Endodermal cell (in vitro differentiated cells): Measurements from ENCODE around the gene QSOX2. TPM values are rescaled to one million over a fixed set of nuclear protein-coding genes. Genes with fewer than 3 reads are reported as not detected.

ENCODE experiments used
- DNase-seq: peaks from one replicate; pipeline ENCODE4 v3.0.0-alpha.2; 2017
- H3K27ac ChIP-seq: 2 replicates; pipeline ENCODE4 v1.5.1; 2013; ENCODE audit warnings: mild to moderate bottlenecking, low read depth, low read length, moderate library complexity
- H3K27me3 ChIP-seq: 2 replicates; pipeline ENCODE4 v1.6.1; 2013; ENCODE audit warnings: mild to moderate bottlenecking, low read length, moderate library complexity; ENCODE audit not compliant: insufficient read depth, control insufficient read depth, poor library complexity, severe bottlenecking
- H3K36me3 ChIP-seq: 2 replicates; pipeline ENCODE4 v1.7.0; 2013; ENCODE audit warnings: mild to moderate bottlenecking, low read length, moderate library complexity; ENCODE audit not compliant: control insufficient read depth, insufficient read depth
- H3K4me1 ChIP-seq: one replicate; pipeline ENCODE4 v1.7.0; 2013; ENCODE audit warnings: low read length; ENCODE audit not compliant: control insufficient read depth, insufficient read depth
- H3K4me3 ChIP-seq: 2 replicates; pipeline ENCODE4 v1.5.1; 2013; ENCODE audit warnings: mild to moderate bottlenecking, low read length, moderate library complexity
- H3K9ac ChIP-seq: 2 replicates; pipeline ENCODE4 v1.6.1; 2013; ENCODE audit warnings: mild to moderate bottlenecking, low read length, moderate library complexity; ENCODE audit not compliant: poor library complexity, severe bottlenecking; ENCODE audit errors: extremely low read depth
- H3K9me3 ChIP-seq: 2 replicates; pipeline ENCODE4 v1.6.1; 2013; ENCODE audit warnings: mild to moderate bottlenecking, low read length, moderate library complexity; ENCODE audit not compliant: control insufficient read depth
- H3K27ac Mint-ChIP-seq: 2 replicates; pipeline ENCODE4 v1.8.0; 2020; ENCODE audit warnings: mixed read lengths
- H3K27me3 Mint-ChIP-seq: 2 replicates; pipeline ENCODE4 v1.8.0; 2021; ENCODE audit warnings: mild to moderate bottlenecking, mixed read lengths; ENCODE audit not compliant: insufficient read depth
- H3K36me3 Mint-ChIP-seq: 2 replicates; pipeline ENCODE4 v1.8.0; 2020; ENCODE audit warnings: low read depth, mixed read lengths
- H3K4me1 Mint-ChIP-seq: 2 replicates; pipeline ENCODE4 v1.8.0; 2020; ENCODE audit warnings: mixed read lengths
- H3K4me3 Mint-ChIP-seq: 2 replicates; pipeline ENCODE4 v1.8.0; 2020; ENCODE audit warnings: mild to moderate bottlenecking, moderate library complexity, mixed read lengths
- H3K9me3 Mint-ChIP-seq: 2 replicates; pipeline ENCODE4 v1.8.0; 2020; ENCODE audit warnings: mild to moderate bottlenecking, mixed read lengths
- CTCF ChIP-seq: fragments of 200-600 bp; sonication (generic); conservative IDR thresholded peaks from 2 replicates; pipeline ENCODE4 v1.5.0; 2021; ENCODE audit warnings: antibody characterized with exemption, mild to moderate bottlenecking
- WGBS, 2 experiments: methylation state at CpG; one replicate each; pipeline versions ENCODE4 v1.1.5 to v1.1.7; 2013; ENCODE audit warnings: missing lambda C conversion rate in 2 of 2, mixed read lengths in 1 of 2; ENCODE audit not compliant: insufficient coverage in 1 of 2, insufficient read length in 1 of 2; 5-methylcytosine and 5-hydroxymethylcytosine counted together
- total RNA-seq, 2 donors: library from RNA; stranded (reverse); fragmentation: NEBNext Ultra II Directional in 1 of 2; extraction: Animal tissue kit (Norgen Biotek cat#: 25700) in 1 of 2; gene quantifications; 2 replicates in 1 of 2; 3 replicates in 1 of 2; pipeline ENCODE4 v1.2.1, GENCODE V29; 2021

QSOX2 gene
- total RNA-seq, 2 donors from 2014 or later, result 22.0 to 26.3 TPM

DNA sequence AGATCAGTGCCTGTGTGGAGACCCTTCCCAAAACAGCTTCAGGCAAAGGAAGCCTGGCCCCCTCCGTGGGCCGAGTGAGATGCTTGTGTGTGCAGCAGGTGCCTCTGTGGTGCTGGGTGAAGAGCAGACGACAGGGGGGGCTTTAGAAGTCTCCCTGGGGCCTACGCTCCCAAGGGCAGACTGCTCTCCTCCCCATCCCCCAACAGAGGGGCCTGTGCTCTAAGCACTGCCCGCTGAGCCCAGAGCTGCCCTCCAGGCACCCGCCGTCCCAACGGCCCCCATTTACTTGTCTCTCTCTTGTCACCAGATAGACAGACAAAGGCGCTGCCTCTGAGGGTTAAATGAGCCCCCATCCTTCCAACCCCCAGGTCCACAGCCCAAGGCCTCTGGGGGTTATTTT, 38.0 kb downstream of the QSOX2 start:
- H3K27ac ChIP-seq, result no peak overlapping the region
- no peak overlapping the region for H3K27ac Mint-ChIP-seq
- H3K36me3 ChIP-seq, result no peaks in the 10 kb centered on the region
- no peaks in the 10 kb centered on the region for H3K4me1 ChIP-seq
- WGBS, 2 experiments, result 90 to 93% methylated on average over 2 to 9 of the region's 9 CpGs
- DNase-seq, result no peak
- H3K9me3 ChIP-seq, result no peaks in the 10 kb centered on the region
- TF ChIP-seq CTCF, result no peak
- H3K9me3 Mint-ChIP-seq, result no peaks in the 10 kb centered on the region
- H3K4me3 Mint-ChIP-seq, result no peak overlapping the region
- H3K27me3 ChIP-seq, result peaks cover 34% of the 10 kb centered on the region
- no peak overlapping the region for H3K4me3 ChIP-seq
- H3K4me1 Mint-ChIP-seq, result no peaks in the 10 kb centered on the region
- peaks cover 21% of the 10 kb centered on the region for H3K27me3 Mint-ChIP-seq
- H3K36me3 Mint-ChIP-seq, result peaks cover 7% of the 10 kb centered on the region
- no peak overlapping the region for H3K9ac ChIP-seq

DNA sequence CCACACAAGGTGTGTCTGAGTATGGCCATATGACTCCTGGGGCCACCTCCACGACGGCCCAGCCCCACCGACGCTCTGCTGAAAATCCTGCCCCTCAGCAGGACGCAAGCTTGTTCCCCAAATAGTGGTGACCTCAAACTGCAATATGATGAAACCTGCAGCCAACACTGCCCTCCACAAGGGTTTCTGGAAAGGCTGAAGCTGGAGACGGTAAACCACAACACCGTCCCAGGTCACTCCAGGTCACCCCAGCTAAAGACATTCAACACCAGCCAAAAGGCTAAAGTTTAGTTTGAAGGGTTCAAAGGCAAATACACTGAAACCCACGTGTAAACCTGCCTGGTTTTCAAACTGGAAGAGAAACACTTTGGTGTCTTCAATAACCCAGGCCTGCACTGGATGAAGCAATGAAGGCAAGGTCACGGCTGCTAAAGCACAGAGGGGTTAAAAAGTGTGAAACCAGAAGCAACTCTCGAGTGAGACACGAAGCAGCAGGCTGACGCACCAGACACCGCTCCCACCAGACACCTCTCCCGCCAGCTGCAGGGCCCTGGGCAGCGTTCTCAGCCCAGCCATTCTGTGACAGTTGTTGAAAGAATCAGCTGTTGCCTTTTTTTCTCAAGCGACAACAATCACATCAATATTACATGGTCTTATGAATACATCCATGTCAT, 38.9 kb downstream of the QSOX2 start:
- Mint-ChIP-seq H3K27me3 (peaks cover 29% of the 10 kb centered on the region), H3K4me3 (no peak overlapping the region), H3K36me3 (peaks cover 3% of the 10 kb centered on the region), H3K4me1 (no peaks in the 10 kb centered on the region), H3K27ac (no peak overlapping the region), H3K9me3 (no peaks in the 10 kb centered on the region)
- TF ChIP-seq CTCF, result no peak
- DNase-seq, result no peak
- Histone ChIP-seq H3K27me3 (peaks cover 43% of the 10 kb centered on the region), H3K27ac (no peak overlapping the region), H3K36me3 (no peaks in the 10 kb centered on the region), H3K4me3 (no peak overlapping the region), H3K9me3 (no peaks in the 10 kb centered on the region), H3K9ac (no peak overlapping the region), H3K4me1 (no peaks in the 10 kb centered on the region)
- 87 to 90% methylated on average over 15 to 16 of the region's 16 CpGs for WGBS, 2 experiments

DNA sequence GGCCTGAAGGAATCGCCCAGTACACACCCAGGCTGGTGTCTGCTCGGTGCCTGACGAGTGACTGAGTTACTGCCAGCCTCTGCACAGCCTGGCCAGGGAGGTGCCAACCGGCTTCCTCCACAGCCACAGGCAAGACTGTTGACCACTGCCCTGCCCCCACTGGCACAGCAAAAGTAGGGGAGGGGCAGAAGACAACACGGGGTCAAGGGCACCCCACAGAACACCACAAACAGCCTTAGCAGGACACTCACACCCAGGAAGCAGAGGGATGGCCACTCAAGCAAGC, 40.0 kb downstream of the QSOX2 start:
- Mint-ChIP-seq H3K4me1 (no peaks in the 10 kb centered on the region), H3K27ac (no peak overlapping the region), H3K9me3 (no peaks in the 10 kb centered on the region), H3K36me3 (peaks cover 3% of the 10 kb centered on the region), H3K4me3 (no peak overlapping the region), H3K27me3 (peaks cover 39% of the 10 kb centered on the region)
- WGBS, 2 experiments, result 60 to 86% methylated on average over 1 to 5 of the region's 5 CpGs
- Histone ChIP-seq H3K36me3 (no peaks in the 10 kb centered on the region), H3K27me3 (peaks cover 54% of the 10 kb centered on the region), H3K9me3 (no peaks in the 10 kb centered on the region), H3K27ac (no peak overlapping the region), H3K4me1 (no peaks in the 10 kb centered on the region), H3K9ac (no peak overlapping the region), H3K4me3 (no peak overlapping the region)
- DNase-seq, result no peak
- no peak for TF ChIP-seq CTCF
